ENCODE measurements around the gene CAST. TPM values are rescaled to one million over a fixed set of nuclear protein-coding genes. Genes with fewer than 3 reads are reported as not detected.

The CAST gene
- polyA plus RNA-seq, 1 experiment: 191 TPM

GRCh38 chr5:96664669-96665068 lies 2.5 kb downstream of the CAST start:
- Histone ChIP-seq H3K9me3 (ENCODE audit: control insufficient read depth, insufficient read depth, low read length) (no peaks in the 10 kb centered on the region; the same call in 1 of the 2 replicates), H3K4me3 (ENCODE audit: low read depth, low read length) (no peak overlapping the region), H3K27me3 (ENCODE audit: control insufficient read depth, insufficient read depth, low read length) (no peaks in the 10 kb centered on the region), H3K27ac (ENCODE audit: low read depth, low read length) (no peak overlapping the region)
- TF ChIP-seq CTCF (IDR thresholded peaks at IDR 0.05; ENCODE audit: low read depth, low read length): no peak
- ChIA-PET POLR2A (no interaction called here), CTCF (no interaction called here)
- no peak for DNase-seq (ENCODE audit: low read depth, low spot score)

- POLR2A ChIA-PET: no interaction called here
Observed at GRCh38 chr5:96668725-96669124, 6.5 kb downstream of the CAST start.

GRCh38 chr5:96669909-96670308 lies 7.7 kb downstream of the CAST start:
- Histone ChIP-seq H3K4me3 (ENCODE audit: low read depth, low read length) (no peak overlapping the region), H3K27me3 (ENCODE audit: control insufficient read depth, insufficient read depth, low read length) (no peaks in the 10 kb centered on the region), H3K9me3 (ENCODE audit: control insufficient read depth, insufficient read depth, low read length) (no peaks in the 10 kb centered on the region), H3K27ac (ENCODE audit: low read depth, low read length) (no peak overlapping the region)
- no peak for TF ChIP-seq CTCF (IDR thresholded peaks at IDR 0.05; ENCODE audit: low read depth, low read length)
- DNase-seq (ENCODE audit: low read depth, low spot score): no peak
- ChIA-PET CTCF (no interaction called here), POLR2A (no interaction called here)

More at GRCh38 chr5:96668725-96669124, 6.5 kb downstream of the CAST start:
- DNase-seq (ENCODE audit: low read depth, low spot score): no peak
- TF ChIP-seq CTCF (IDR thresholded peaks at IDR 0.05; ENCODE audit: low read depth, low read length): no peak
- H3K4me3 ChIP-seq (ENCODE audit: low read depth, low read length): no peak overlapping the region
- CTCF ChIA-PET: no interaction called here
- H3K27me3 ChIP-seq (ENCODE audit: control insufficient read depth, insufficient read depth, low read length): no peaks in the 10 kb centered on the region
- H3K9me3 ChIP-seq (ENCODE audit: control insufficient read depth, insufficient read depth, low read length): no peaks in the 10 kb centered on the region
- no peak overlapping the region for H3K27ac ChIP-seq (ENCODE audit: low read depth, low read length)

GRCh38 chr5:96671441-96671840 lies 9.3 kb downstream of the CAST start:
- ChIA-PET CTCF (interaction anchor here (1.9 kb wide), 1 partner anchor 16 kb away, joined by 6 read pairs; no protein-coding TSS in a partner anchor), POLR2A (no interaction called here)
- no peaks in the 10 kb centered on the region for H3K27me3 ChIP-seq (ENCODE audit: control insufficient read depth, insufficient read depth, low read length)
- H3K27ac ChIP-seq (ENCODE audit: low read depth, low read length): no peak overlapping the region
- no peaks in the 10 kb centered on the region for H3K9me3 ChIP-seq (ENCODE audit: control insufficient read depth, insufficient read depth, low read length)
- no peak overlapping the region for H3K4me3 ChIP-seq (ENCODE audit: low read depth, low read length)
- no peak for TF ChIP-seq CTCF (IDR thresholded peaks at IDR 0.05; ENCODE audit: low read depth, low read length)
- DNase-seq (ENCODE audit: low read depth, low spot score): no peak

GRCh38 chr5:96673127-96673526 lies 11.0 kb downstream of the CAST start:
- ChIA-PET CTCF (interaction anchor here (2.1 kb wide), 1 partner anchor 15 kb away, joined by 8 read pairs; no protein-coding TSS in a partner anchor), POLR2A (no interaction called here)
- no peak for TF ChIP-seq CTCF (IDR thresholded peaks at IDR 0.05; ENCODE audit: low read depth, low read length)

More at GRCh38 chr5:96673127-96673526, 11.0 kb downstream of the CAST start:
- no peak overlapping the region for H3K27ac ChIP-seq (ENCODE audit: low read depth, low read length)
- DNase-seq (ENCODE audit: low read depth, low spot score): no peak
- H3K4me3 ChIP-seq (ENCODE audit: low read depth, low read length): no peak overlapping the region
- H3K27me3 ChIP-seq (ENCODE audit: control insufficient read depth, insufficient read depth, low read length): no peaks in the 10 kb centered on the region
- no peaks in the 10 kb centered on the region for H3K9me3 ChIP-seq (ENCODE audit: control insufficient read depth, insufficient read depth, low read length)

All from AG04450 (cell line).